Panc1 (cell line): ENCODE measurements around the gene TAB2. TPM values are rescaled to one million over a fixed set of nuclear protein-coding genes. Genes with fewer than 3 reads are reported as not detected.

Experiments used
- ATAC-seq: fragments of 200-7000 bp; cut with Tn5 transposase; 2 replicates; pipeline ENCODE4 v1.9.1; 2020; ENCODE audit warnings: mild to moderate bottlenecking, moderate library complexity
- BruUV-seq: library from RNA; stranded (reverse); fragments of 400-500 nt; replicated peaks from 2 replicates; lab custom pipeline; 2021; lab: Mats Ljungman, UMichigan
- CTCF ChIA-PET: fragments of 300-600 bp; sonication (Branson Sonifier 250); formaldehyde crosslinking; loops from one replicate; lab custom pipeline; 2022; ENCODE audit warnings: antibody characterized with exemption; lab: Charles Lee
- POLR2A ChIA-PET: fragments of 300-600 bp; sonication (Branson Sonifier 250); formaldehyde crosslinking; loops from one replicate; lab custom pipeline; 2022; ENCODE audit warnings: antibody characterized with exemption; lab: Charles Lee
- DNase-seq: peaks from one replicate; pipeline ENCODE4 v3.0.0-alpha.2; 2010; ENCODE audit warnings: low read depth, low spot score
- H3K27ac ChIP-seq: 2 replicates; pipeline ENCODE4 v1.5.1; 2011; ENCODE audit warnings: mild to moderate bottlenecking, low read length, inconsistent platforms
- H3K27me3 ChIP-seq: fragments of 200-500 bp; sonication (Bioruptor generic); 2 replicates; pipeline ENCODE4 v1.6.0; 2014; ENCODE audit warnings: low read length, inconsistent platforms; ENCODE audit not compliant: control insufficient read depth, insufficient read depth
- H3K36me3 ChIP-seq: fragments of 200-500 bp; sonication (Bioruptor generic); 2 replicates; pipeline ENCODE4 v1.5.1; 2014; ENCODE audit warnings: inconsistent platforms, mild to moderate bottlenecking, low read length, moderate library complexity; ENCODE audit not compliant: control insufficient read depth, insufficient read depth
- H3K4me1 ChIP-seq: 2 replicates; pipeline ENCODE4 v1.5.1; 2011; ENCODE audit warnings: inconsistent platforms, mild to moderate bottlenecking, low read length, moderate library complexity; ENCODE audit not compliant: control insufficient read depth, insufficient read depth
- H3K4me3 ChIP-seq, 2 experiments: 2 replicates each; pipeline ENCODE4 v1.5.1; 2011 to 2012; ENCODE audit warnings: low read depth in 2 of 2, low read length in 2 of 2, mild to moderate bottlenecking in 2 of 2, inconsistent platforms in 1 of 2, moderate library complexity in 1 of 2
- H3K9me3 ChIP-seq: fragments of 200-500 bp; sonication (Bioruptor generic); 2 replicates; pipeline ENCODE4 v1.5.1; 2014; ENCODE audit warnings: low read depth, mild to moderate bottlenecking, inconsistent platforms, low read length, moderate library complexity; ENCODE audit not compliant: control insufficient read depth, insufficient read depth
- POLR2AphosphoS5 ChIP-seq: IDR thresholded peaks from 2 replicates; pipeline ENCODE4 v1.6.1; 2012; ENCODE audit warnings: mild to moderate bottlenecking, low read depth, low read length, moderate library complexity
- SIN3A ChIP-seq: IDR thresholded peaks from 2 replicates; pipeline ENCODE4 v1.6.1; 2012; ENCODE audit warnings: low read depth, mild to moderate bottlenecking, low read length, moderate library complexity, borderline replicate concordance; ENCODE audit not compliant: insufficient read depth
- TCF7L2 ChIP-seq: IDR thresholded peaks from 2 replicates; pipeline ENCODE4 v1.6.1; 2011; ENCODE audit warnings: mild to moderate bottlenecking, low read depth, low read length, inconsistent platforms
- in situ Hi-C: cut with HindIII; loops from 2 replicates; pipeline ENCODE4 v1.10.0; 2016; ENCODE audit warnings: low sequenced_read_pairs, low pct_unique_long_range_greater_than_20kb
- intact Hi-C: fragments of 100-400 bp; cut with micrococcal nuclease; formaldehyde crosslinking; loops from one replicate; pipeline ENCODE4 v1.10.0; 2022; ENCODE audit not compliant: unreplicated experiment
- total RNA-seq: library from RNA; stranded (reverse); gene quantifications from one replicate; pipeline ENCODE4 v1.2.1, GENCODE V29; 2021; ENCODE audit not compliant: unreplicated experiment
- TF ChIP-seq, protein P1 (sequence below): fragments of 450-650 bp; IDR thresholded peaks from 2 replicates; pipeline ENCODE4 v1.5.1; 2017; ENCODE audit warnings: mild to moderate bottlenecking
- TF ChIP-seq, protein P2 (sequence below), 2 experiments: IDR thresholded peaks; 2 replicates each; pipeline ENCODE4 v1.6.1; 2011 to 2012; ENCODE audit warnings: low read depth in 2 of 2, control low read depth in 1 of 2, low read length in 1 of 2, mild to moderate bottlenecking in 1 of 2, moderate library complexity in 1 of 2; ENCODE audit not compliant: insufficient read depth in 1 of 2

Gene TAB2
- total RNA-seq, 1 experiment from 2014 or later = 47.2 TPM

DNA sequence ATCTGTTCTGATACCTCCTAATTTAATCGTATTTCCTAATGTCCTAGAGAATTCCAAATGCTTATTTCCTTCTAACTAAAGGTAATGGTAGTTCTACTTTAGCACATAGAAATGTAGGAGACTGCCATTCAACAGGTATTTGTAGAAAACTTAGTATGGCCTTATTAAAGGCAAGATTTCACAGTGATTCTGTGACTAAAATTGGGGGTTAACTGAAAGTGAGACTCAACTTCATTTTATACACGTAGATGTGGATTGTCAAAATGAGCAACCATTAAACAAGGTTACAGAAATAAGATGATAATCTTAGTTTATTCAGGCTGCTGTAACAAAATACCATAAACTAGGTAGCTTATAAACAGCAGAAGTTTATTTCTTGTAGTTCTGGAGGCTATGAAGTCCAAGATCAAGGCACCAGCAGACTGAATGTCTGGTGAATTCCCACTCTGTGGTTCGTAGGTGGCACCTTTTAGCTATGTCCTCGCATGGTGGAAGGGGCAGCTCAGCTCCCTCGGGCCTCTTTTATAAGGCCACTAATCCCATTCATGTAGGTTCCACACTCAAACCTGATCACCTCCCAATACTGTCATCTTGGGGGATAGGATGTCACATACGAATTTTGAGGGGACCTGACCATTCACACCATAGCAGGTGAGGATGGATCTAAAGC, 38.7 kb downstream of the TAB2 start:
- no peaks in the 10 kb centered on the region for H3K27me3 ChIP-seq
- intact Hi-C loops (no loop called here), in situ Hi-C loops (no loop called here)
- peaks cover 3% of the 10 kb centered on the region; the same call in 1 of the 2 replicates for H3K36me3 ChIP-seq
- TF ChIP-seq, protein P1, sequence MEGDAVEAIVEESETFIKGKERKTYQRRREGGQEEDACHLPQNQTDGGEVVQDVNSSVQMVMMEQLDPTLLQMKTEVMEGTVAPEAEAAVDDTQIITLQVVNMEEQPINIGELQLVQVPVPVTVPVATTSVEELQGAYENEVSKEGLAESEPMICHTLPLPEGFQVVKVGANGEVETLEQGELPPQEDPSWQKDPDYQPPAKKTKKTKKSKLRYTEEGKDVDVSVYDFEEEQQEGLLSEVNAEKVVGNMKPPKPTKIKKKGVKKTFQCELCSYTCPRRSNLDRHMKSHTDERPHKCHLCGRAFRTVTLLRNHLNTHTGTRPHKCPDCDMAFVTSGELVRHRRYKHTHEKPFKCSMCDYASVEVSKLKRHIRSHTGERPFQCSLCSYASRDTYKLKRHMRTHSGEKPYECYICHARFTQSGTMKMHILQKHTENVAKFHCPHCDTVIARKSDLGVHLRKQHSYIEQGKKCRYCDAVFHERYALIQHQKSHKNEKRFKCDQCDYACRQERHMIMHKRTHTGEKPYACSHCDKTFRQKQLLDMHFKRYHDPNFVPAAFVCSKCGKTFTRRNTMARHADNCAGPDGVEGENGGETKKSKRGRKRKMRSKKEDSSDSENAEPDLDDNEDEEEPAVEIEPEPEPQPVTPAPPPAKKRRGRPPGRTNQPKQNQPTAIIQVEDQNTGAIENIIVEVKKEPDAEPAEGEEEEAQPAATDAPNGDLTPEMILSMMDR = no peak
- TF ChIP-seq TCF7L2 (no peak), POLR2AphosphoS5 (no peak), SIN3A (no peak)
- TF ChIP-seq, protein P2, sequence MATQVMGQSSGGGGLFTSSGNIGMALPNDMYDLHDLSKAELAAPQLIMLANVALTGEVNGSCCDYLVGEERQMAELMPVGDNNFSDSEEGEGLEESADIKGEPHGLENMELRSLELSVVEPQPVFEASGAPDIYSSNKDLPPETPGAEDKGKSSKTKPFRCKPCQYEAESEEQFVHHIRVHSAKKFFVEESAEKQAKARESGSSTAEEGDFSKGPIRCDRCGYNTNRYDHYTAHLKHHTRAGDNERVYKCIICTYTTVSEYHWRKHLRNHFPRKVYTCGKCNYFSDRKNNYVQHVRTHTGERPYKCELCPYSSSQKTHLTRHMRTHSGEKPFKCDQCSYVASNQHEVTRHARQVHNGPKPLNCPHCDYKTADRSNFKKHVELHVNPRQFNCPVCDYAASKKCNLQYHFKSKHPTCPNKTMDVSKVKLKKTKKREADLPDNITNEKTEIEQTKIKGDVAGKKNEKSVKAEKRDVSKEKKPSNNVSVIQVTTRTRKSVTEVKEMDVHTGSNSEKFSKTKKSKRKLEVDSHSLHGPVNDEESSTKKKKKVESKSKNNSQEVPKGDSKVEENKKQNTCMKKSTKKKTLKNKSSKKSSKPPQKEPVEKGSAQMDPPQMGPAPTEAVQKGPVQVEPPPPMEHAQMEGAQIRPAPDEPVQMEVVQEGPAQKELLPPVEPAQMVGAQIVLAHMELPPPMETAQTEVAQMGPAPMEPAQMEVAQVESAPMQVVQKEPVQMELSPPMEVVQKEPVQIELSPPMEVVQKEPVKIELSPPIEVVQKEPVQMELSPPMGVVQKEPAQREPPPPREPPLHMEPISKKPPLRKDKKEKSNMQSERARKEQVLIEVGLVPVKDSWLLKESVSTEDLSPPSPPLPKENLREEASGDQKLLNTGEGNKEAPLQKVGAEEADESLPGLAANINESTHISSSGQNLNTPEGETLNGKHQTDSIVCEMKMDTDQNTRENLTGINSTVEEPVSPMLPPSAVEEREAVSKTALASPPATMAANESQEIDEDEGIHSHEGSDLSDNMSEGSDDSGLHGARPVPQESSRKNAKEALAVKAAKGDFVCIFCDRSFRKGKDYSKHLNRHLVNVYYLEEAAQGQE (IDR thresholded peaks at IDR 0.05; ENCODE audit: insufficient read depth in 1 of 2, low read depth in 2 of 2, low read length in 1 of 2) = no peak
- H3K27ac ChIP-seq = no peak overlapping the region
- CTCF ChIA-PET = no interaction called here
- no peaks in the 10 kb centered on the region for H3K4me1 ChIP-seq
- no peak overlapping the region for H3K4me3 ChIP-seq
- BruUV-seq = no TSS peak
- ATAC-seq (no peak), DNase-seq (no peak)
- POLR2A ChIA-PET = no interaction called here
- H3K9me3 ChIP-seq = no peaks in the 10 kb centered on the region

DNA sequence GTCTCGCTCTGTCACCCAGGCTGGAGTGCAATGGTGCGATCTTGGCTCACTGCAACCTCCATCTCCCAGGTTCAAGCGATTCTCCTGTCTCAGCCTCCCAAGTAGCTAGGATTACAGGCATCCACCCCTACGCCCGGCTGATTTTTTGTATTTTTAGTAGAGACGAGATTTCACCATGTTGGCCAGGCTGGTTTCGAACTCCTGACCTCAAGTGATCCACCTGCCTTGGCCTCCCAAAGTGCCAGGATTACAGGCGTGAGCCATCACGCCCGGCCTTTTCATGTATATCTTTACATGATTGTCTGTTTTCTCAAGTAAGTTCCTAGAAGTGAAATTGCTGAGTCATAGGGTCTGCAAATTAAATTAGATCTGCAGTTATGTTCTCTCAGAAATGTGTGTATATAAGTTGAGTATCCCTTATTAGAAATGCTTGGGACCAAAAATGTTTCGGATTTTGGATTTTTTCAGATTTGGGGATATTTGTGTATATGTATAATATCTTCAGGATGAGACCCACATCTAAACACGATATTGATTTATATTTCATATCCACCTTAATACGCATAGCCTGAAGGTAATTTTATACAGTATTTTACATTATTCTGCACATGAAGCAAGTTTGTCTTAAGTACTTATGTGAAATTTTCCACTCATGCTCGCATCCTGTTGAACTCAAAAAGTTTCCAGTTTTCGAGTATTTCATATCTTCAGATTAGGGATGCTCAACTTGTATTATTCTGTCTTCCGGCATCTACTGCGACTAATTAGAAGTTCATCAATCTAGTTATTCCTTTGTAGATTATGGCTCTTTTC, 40.4 kb downstream of the TAB2 start:
- no peak overlapping the region for H3K27ac ChIP-seq
- no peaks in the 10 kb centered on the region for H3K27me3 ChIP-seq
- H3K9me3 ChIP-seq = no peaks in the 10 kb centered on the region
- H3K4me3 ChIP-seq = no peak overlapping the region
- H3K36me3 ChIP-seq = peaks cover 3% of the 10 kb centered on the region; the same call in 1 of the 2 replicates
- no peaks in the 10 kb centered on the region for H3K4me1 ChIP-seq
- in situ Hi-C loops = no loop called here
- intact Hi-C loops = no loop called here
- no peak for TF ChIP-seq TCF7L2
- TF ChIP-seq, protein P2 (IDR thresholded peaks at IDR 0.05; ENCODE audit: insufficient read depth in 1 of 2, low read depth in 2 of 2, low read length in 1 of 2) = no peak
- TF ChIP-seq SIN3A = no peak
- TF ChIP-seq, protein P1 = no peak
- TF ChIP-seq POLR2AphosphoS5 = no peak
- BruUV-seq = no TSS peak
- DNase-seq (no peak), ATAC-seq (no peak)
- CTCF ChIA-PET = no interaction called here
- POLR2A ChIA-PET = no interaction called here
